ENCODE measurements around the gene LSM5.

LSM5 gene

DNA sequence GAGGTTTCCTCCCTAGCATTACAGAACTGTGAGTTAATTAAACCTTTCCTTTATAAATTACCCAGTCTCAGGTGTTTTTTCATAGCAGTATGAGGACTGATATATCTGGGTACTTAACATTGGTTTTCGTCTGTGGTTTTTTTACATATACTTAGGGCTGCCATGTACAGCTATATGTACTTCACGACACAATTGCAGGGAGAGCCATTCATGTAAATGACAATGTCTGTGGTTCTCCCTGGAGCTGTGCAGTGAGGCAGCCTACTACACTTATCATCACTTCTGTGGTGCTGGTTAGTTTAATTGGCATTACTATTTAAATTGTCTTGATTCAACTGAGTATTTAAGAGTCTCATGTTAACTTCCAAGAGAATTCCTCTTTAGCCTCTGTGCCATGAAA is 45.8 kb upstream of the LSM5 start:
- H2BK120ac ChIP-seq (ENCODE audit: low read depth, low read length): no peak overlapping the region
- H3K27me3 ChIP-seq (ENCODE audit: control insufficient read depth in 3 of 3, insufficient read depth in 3 of 3, low read depth in 1 of 3, low read length in 3 of 3): no peaks in the 10 kb centered on the region
- no CpG with 5 or more reads among the region's 2 CpGs for WGBS, 2 donors (ENCODE audit: extremely low coverage in 2 of 2, insufficient read length in 2 of 2, insufficient replicate concordance in 1 of 2)
- H3K27ac ChIP-seq (replicated peaks; ENCODE audit: low read length): no peak overlapping the region
- H3K4me1 ChIP-seq (ENCODE audit: control insufficient read depth in 2 of 2, insufficient read depth in 1 of 2, low read depth in 1 of 2, low read length in 2 of 2): peaks cover 0 to 3% of the 10 kb centered on the region in 2 donors
- H3K36me3 ChIP-seq (replicated peaks in 1 of 2; ENCODE audit: control insufficient read depth in 2 of 2, insufficient read depth in 2 of 2, low read length in 2 of 2): peaks cover 0 to 12% of the 10 kb centered on the region in 2 donors
- no peak overlapping the region for H3K18ac ChIP-seq (ENCODE audit: low read length)
- no peak overlapping the region for H4K8ac ChIP-seq (ENCODE audit: low read depth, low read length)
- H3K4me2 ChIP-seq (ENCODE audit: insufficient read depth, low read length, poor library complexity, severe bottlenecking): no peak overlapping the region
- DNase-seq (ENCODE audit: low spot score): no peak
- no peak overlapping the region for H3K4ac ChIP-seq (ENCODE audit: low read length)
- H2BK5ac ChIP-seq (ENCODE audit: low read length): no peak overlapping the region
- H3K79me1 ChIP-seq (ENCODE audit: low read depth, low read length): no peaks in the 10 kb centered on the region
- no peak overlapping the region for H2BK12ac ChIP-seq (ENCODE audit: low read length)
- H3K23ac ChIP-seq (ENCODE audit: low read depth, low read length, poor library complexity): no peak overlapping the region
- no peak overlapping the region for H3K14ac ChIP-seq (ENCODE audit: low read length)
- no peak overlapping the region for H2AK5ac ChIP-seq (ENCODE audit: low read depth, low read length)
- H2BK15ac ChIP-seq (ENCODE audit: low read length): no peak overlapping the region
- H3K9ac ChIP-seq (ENCODE audit: low read depth, low read length, poor library complexity): no peak overlapping the region
- H2AFZ ChIP-seq (ENCODE audit: low read length): no peak overlapping the region
- no peaks in the 10 kb centered on the region for H3K9me3 ChIP-seq (replicated peaks in 1 of 2; ENCODE audit: control insufficient read depth in 2 of 2, insufficient read depth in 1 of 2, low read depth in 1 of 2, low read length in 2 of 2)
- no peak overlapping the region for H3K4me3 ChIP-seq (ENCODE audit: low read length in 2 of 2)
- H4K91ac ChIP-seq (ENCODE audit: low read depth, low read length, poor library complexity): no peak overlapping the region

DNA sequence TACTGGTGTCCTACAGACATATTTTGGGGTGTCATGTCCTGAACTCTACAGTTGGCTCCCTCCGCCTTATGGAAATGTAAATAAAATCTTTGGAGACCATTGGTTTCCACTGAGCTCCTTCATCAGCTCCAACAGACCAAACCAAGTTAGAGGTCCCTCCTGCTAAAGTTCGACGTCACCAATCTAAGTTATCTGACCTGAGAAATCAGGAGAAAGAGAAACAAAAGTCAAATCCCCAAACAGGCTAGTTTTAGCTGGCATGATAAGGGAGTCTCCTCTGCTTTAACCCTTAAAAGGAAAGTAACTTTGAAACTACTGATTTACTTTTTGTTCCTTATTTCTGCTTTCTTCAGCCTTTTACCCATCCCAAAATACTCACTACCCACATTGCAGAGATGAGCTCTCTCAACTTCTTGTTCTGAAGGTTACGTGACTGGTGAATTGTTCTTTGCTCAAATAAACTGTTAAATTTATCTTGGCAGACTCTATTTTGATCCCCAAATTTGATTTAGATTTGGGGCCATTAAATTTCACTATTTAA is 45.1 kb upstream of the LSM5 start:
- H2AK5ac ChIP-seq (ENCODE audit: low read depth, low read length): no peak overlapping the region
- H3K14ac ChIP-seq (ENCODE audit: low read length): no peak overlapping the region
- no peak overlapping the region for H2AFZ ChIP-seq (ENCODE audit: low read length)
- no peak overlapping the region for H2BK120ac ChIP-seq (ENCODE audit: low read depth, low read length)
- H3K9ac ChIP-seq (ENCODE audit: low read depth, low read length, poor library complexity): no peak overlapping the region
- H3K23ac ChIP-seq (ENCODE audit: low read depth, low read length, poor library complexity): no peak overlapping the region
- H2BK5ac ChIP-seq (ENCODE audit: low read length): no peak overlapping the region
- H3K27ac ChIP-seq (replicated peaks; ENCODE audit: low read length): no peak overlapping the region
- WGBS, 2 donors (ENCODE audit: extremely low coverage in 2 of 2, insufficient read length in 2 of 2, insufficient replicate concordance in 1 of 2): no CpG with 5 or more reads among the region's 4 CpGs
- no peak overlapping the region for H2BK12ac ChIP-seq (ENCODE audit: low read length)
- H3K27me3 ChIP-seq (ENCODE audit: control insufficient read depth in 3 of 3, insufficient read depth in 3 of 3, low read depth in 1 of 3, low read length in 3 of 3): no peaks in the 10 kb centered on the region
- no peak overlapping the region for H3K4me2 ChIP-seq (ENCODE audit: insufficient read depth, low read length, poor library complexity, severe bottlenecking)
- DNase-seq (ENCODE audit: low spot score): no peak
- H3K79me1 ChIP-seq (ENCODE audit: low read depth, low read length): no peaks in the 10 kb centered on the region
- H3K4ac ChIP-seq (ENCODE audit: low read length): no peak overlapping the region
- H3K36me3 ChIP-seq (replicated peaks in 1 of 2; ENCODE audit: control insufficient read depth in 2 of 2, insufficient read depth in 2 of 2, low read length in 2 of 2): peaks cover 0 to 12% of the 10 kb centered on the region in 2 donors
- no peak overlapping the region for H4K8ac ChIP-seq (ENCODE audit: low read depth, low read length)
- no peaks in the 10 kb centered on the region for H3K9me3 ChIP-seq (replicated peaks in 1 of 2; ENCODE audit: control insufficient read depth in 2 of 2, insufficient read depth in 1 of 2, low read depth in 1 of 2, low read length in 2 of 2)
- no peak overlapping the region for H4K91ac ChIP-seq (ENCODE audit: low read depth, low read length, poor library complexity)
- no peak overlapping the region for H2BK15ac ChIP-seq (ENCODE audit: low read length)
- H3K18ac ChIP-seq (ENCODE audit: low read length): no peak overlapping the region
- no peak overlapping the region for H3K4me3 ChIP-seq (ENCODE audit: low read length in 2 of 2)
- H3K4me1 ChIP-seq (ENCODE audit: control insufficient read depth in 2 of 2, insufficient read depth in 1 of 2, low read depth in 1 of 2, low read length in 2 of 2): peaks cover 0 to 3% of the 10 kb centered on the region in 2 donors

GRCh38 chr7:32533276-32534029 is 43.3 kb upstream of the LSM5 start:
- no peak overlapping the region for H2BK15ac ChIP-seq (ENCODE audit: low read length)
- no peak overlapping the region for H3K18ac ChIP-seq (ENCODE audit: low read length)
- no peak for DNase-seq (ENCODE audit: low spot score)
- H4K8ac ChIP-seq (ENCODE audit: low read depth, low read length): no peak overlapping the region
- H3K27me3 ChIP-seq (ENCODE audit: control insufficient read depth in 3 of 3, insufficient read depth in 3 of 3, low read depth in 1 of 3, low read length in 3 of 3): no peaks in the 10 kb centered on the region
- no peaks in the 10 kb centered on the region for H3K9me3 ChIP-seq (replicated peaks in 1 of 2; ENCODE audit: control insufficient read depth in 2 of 2, insufficient read depth in 1 of 2, low read depth in 1 of 2, low read length in 2 of 2)
- H2AK5ac ChIP-seq (ENCODE audit: low read depth, low read length): no peak overlapping the region
- H3K27ac ChIP-seq (replicated peaks; ENCODE audit: low read length): no peak overlapping the region
- H3K4me3 ChIP-seq (ENCODE audit: low read length in 2 of 2): no peak overlapping the region
- H4K91ac ChIP-seq (ENCODE audit: low read depth, low read length, poor library complexity): no peak overlapping the region
- H3K23ac ChIP-seq (ENCODE audit: low read depth, low read length, poor library complexity): no peak overlapping the region
- H3K4me2 ChIP-seq (ENCODE audit: insufficient read depth, low read length, poor library complexity, severe bottlenecking): no peak overlapping the region
- H2AFZ ChIP-seq (ENCODE audit: low read length): no peak overlapping the region
- no CpG with 5 or more reads among the region's 8 CpGs for WGBS, 2 donors (ENCODE audit: extremely low coverage in 2 of 2, insufficient read length in 2 of 2, insufficient replicate concordance in 1 of 2)
- H3K79me1 ChIP-seq (ENCODE audit: low read depth, low read length): no peaks in the 10 kb centered on the region
- H3K36me3 ChIP-seq (replicated peaks in 1 of 2; ENCODE audit: control insufficient read depth in 2 of 2, insufficient read depth in 2 of 2, low read length in 2 of 2): peaks cover 0 to 12% of the 10 kb centered on the region in 2 donors
- no peak overlapping the region for H3K9ac ChIP-seq (ENCODE audit: low read depth, low read length, poor library complexity)
- H2BK12ac ChIP-seq (ENCODE audit: low read length): no peak overlapping the region
- no peak overlapping the region for H2BK120ac ChIP-seq (ENCODE audit: low read depth, low read length)
- no peak overlapping the region for H2BK5ac ChIP-seq (ENCODE audit: low read length)
- no peak overlapping the region for H3K14ac ChIP-seq (ENCODE audit: low read length)
- peaks cover 0 to 3% of the 10 kb centered on the region in 2 donors for H3K4me1 ChIP-seq (ENCODE audit: control insufficient read depth in 2 of 2, insufficient read depth in 1 of 2, low read depth in 1 of 2, low read length in 2 of 2)
- H3K4ac ChIP-seq (ENCODE audit: low read length): no peak overlapping the region

- H2AFZ ChIP-seq (ENCODE audit: low read length): no peak overlapping the region
- H3K27ac ChIP-seq (replicated peaks; ENCODE audit: low read length): no peak overlapping the region
- H3K9ac ChIP-seq (ENCODE audit: low read depth, low read length, poor library complexity): no peak overlapping the region
- no peaks in the 10 kb centered on the region for H3K79me1 ChIP-seq (ENCODE audit: low read depth, low read length)
- no peaks in the 10 kb centered on the region for H3K27me3 ChIP-seq (ENCODE audit: control insufficient read depth in 3 of 3, insufficient read depth in 3 of 3, low read depth in 1 of 3, low read length in 3 of 3)
- no peak overlapping the region for H2AK5ac ChIP-seq (ENCODE audit: low read depth, low read length)
- no peaks in the 10 kb centered on the region for H3K9me3 ChIP-seq (replicated peaks in 1 of 2; ENCODE audit: control insufficient read depth in 2 of 2, insufficient read depth in 1 of 2, low read depth in 1 of 2, low read length in 2 of 2)
- no peak overlapping the region for H3K4ac ChIP-seq (ENCODE audit: low read length)
- H2BK120ac ChIP-seq (ENCODE audit: low read depth, low read length): no peak overlapping the region
- no peak overlapping the region for H4K91ac ChIP-seq (ENCODE audit: low read depth, low read length, poor library complexity)
- H3K14ac ChIP-seq (ENCODE audit: low read length): no peak overlapping the region
- H2BK12ac ChIP-seq (ENCODE audit: low read length): no peak overlapping the region
- H4K8ac ChIP-seq (ENCODE audit: low read depth, low read length): no peak overlapping the region
- H3K4me2 ChIP-seq (ENCODE audit: insufficient read depth, low read length, poor library complexity, severe bottlenecking): no peak overlapping the region
- no peak overlapping the region for H3K4me3 ChIP-seq (ENCODE audit: low read length in 2 of 2)
- no peak overlapping the region for H3K23ac ChIP-seq (ENCODE audit: low read depth, low read length, poor library complexity)
- H3K36me3 ChIP-seq (replicated peaks in 1 of 2; ENCODE audit: control insufficient read depth in 2 of 2, insufficient read depth in 2 of 2, low read length in 2 of 2): peaks cover 0 to 12% of the 10 kb centered on the region in 2 donors
- H3K4me1 ChIP-seq (ENCODE audit: control insufficient read depth in 2 of 2, insufficient read depth in 1 of 2, low read depth in 1 of 2, low read length in 2 of 2): peaks cover 0 to 3% of the 10 kb centered on the region in 2 donors
- no peak overlapping the region for H2BK15ac ChIP-seq (ENCODE audit: low read length)
- no CpG with 5 or more reads among the region's 5 CpGs for WGBS, 2 donors (ENCODE audit: extremely low coverage in 2 of 2, insufficient read length in 2 of 2, insufficient replicate concordance in 1 of 2)
- DNase-seq (ENCODE audit: low spot score): no peak
- H2BK5ac ChIP-seq (ENCODE audit: low read length): no peak overlapping the region
- H3K18ac ChIP-seq (ENCODE audit: low read length): no peak overlapping the region
These were observed 42.5 kb upstream of the LSM5 start for GRCh38 chr7:32532716-32533115.
